IgD-negative memory B cell (primary cell): ENCODE results near the gene ARHGAP45. TPM values are rescaled to one million over a fixed set of nuclear protein-coding genes. Genes with fewer than 3 reads are reported as not detected.
A peak's percentile ranks its signal among the peaks of the same experiment; 100 is the strongest.

Experiments
- H3K27ac Mint-ChIP-seq, 3 donors: one replicate each; pipeline ENCODE4 v1.8.0; 2020 to 2022; ENCODE audit warnings: mild to moderate bottlenecking in 3 of 3, mixed read lengths in 3 of 3, moderate library complexity in 1 of 3
- H3K27me3 Mint-ChIP-seq: one replicate; pipeline ENCODE4 v1.8.0; 2021; ENCODE audit warnings: mixed read lengths
- H3K36me3 Mint-ChIP-seq: one replicate; pipeline ENCODE4 v1.8.0; 2020; ENCODE audit warnings: mild to moderate bottlenecking, mixed read lengths
- H3K4me1 Mint-ChIP-seq, 3 donors: one replicate each; pipeline ENCODE4 v1.8.0; 2020 to 2022; ENCODE audit warnings: mixed read lengths in 3 of 3, mild to moderate bottlenecking in 1 of 3
- H3K4me3 Mint-ChIP-seq, 4 donors: one replicate each; pipeline ENCODE4 v1.8.0; 2020 to 2022; ENCODE audit warnings: mild to moderate bottlenecking in 4 of 4, mixed read lengths in 4 of 4, moderate library complexity in 3 of 4
- H3K9me3 Mint-ChIP-seq, 3 donors: one replicate each; pipeline ENCODE4 v1.8.0; 2020 to 2021; ENCODE audit warnings: mixed read lengths in 3 of 3, mild to moderate bottlenecking in 1 of 3
- polyA plus RNA-seq: library from polyadenylated mRNA; unstranded; fragments of 300-500 nt; fragmentation: Illumina TruSeq; gene quantifications from one replicate; pipeline ENCODE4 v1.2.3, GENCODE V29; 2021

ARHGAP45 gene
- polyA plus RNA-seq, 1 donor from 2014 or later, result 391 TPM

DNA sequence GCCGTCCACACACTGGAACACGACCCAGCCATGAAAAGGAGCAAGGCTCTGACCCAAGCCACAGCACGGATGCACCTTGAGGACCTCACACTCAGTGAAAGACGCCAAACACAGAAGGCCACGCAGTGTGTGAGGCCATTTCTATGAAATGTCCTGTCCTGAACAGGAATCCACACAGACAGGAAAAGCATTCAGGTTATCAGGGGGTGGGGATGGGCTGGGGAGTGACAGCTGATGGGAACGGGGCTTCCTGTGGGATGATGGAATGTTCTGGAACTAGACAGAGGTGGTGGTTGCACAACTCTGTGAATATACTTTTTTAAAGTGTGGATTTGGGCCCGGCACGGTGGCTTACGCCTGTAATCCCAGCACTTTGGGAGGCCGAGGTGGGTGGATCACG lies 67.5 kb downstream of the ARHGAP45 start:
- no peaks in the 10 kb centered on the region for H3K27me3 Mint-ChIP-seq
- H3K27ac Mint-ChIP-seq, result peak overlapping the region in 1 of 3 donors; percentile 25
- no peak overlapping the region for H3K4me3 Mint-ChIP-seq
- H3K36me3 Mint-ChIP-seq, result peaks cover 2% of the 10 kb centered on the region
- H3K4me1 Mint-ChIP-seq, result peaks cover 12 to 17% (median 15%) of the 10 kb centered on the region in 3 donors
- H3K9me3 Mint-ChIP-seq, result no peaks in the 10 kb centered on the region

DNA sequence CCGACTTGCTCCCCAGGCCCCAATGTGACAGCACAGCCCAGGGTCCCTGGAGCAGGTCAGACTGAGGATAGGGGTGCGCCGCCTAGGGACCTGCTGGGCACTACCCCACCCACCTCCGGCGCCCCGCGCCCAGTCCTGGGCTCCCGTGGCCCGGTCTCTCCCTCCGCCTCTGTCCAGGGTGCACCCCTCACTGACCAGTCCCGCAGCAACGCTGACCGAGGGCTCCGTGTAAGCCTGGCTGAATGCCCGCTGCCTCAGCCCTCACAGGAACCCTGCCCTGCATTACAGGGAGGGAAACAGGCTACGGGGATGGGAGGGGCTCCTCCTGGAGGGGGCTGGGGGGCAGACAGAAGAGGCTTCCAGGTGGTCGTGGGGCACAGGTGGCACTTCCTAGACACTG lies 68.5 kb downstream of the ARHGAP45 start:
- Mint-ChIP-seq H3K4me3 (no peak overlapping the region), H3K9me3 (no peaks in the 10 kb centered on the region), H3K4me1 (peaks cover 10 to 12% (median 10%) of the 10 kb centered on the region in 3 donors), H3K27me3 (no peaks in the 10 kb centered on the region), H3K36me3 (peaks cover 5% of the 10 kb centered on the region), H3K27ac (peak overlapping the region in 2 of 3 donors; percentile 71 to 83)

DNA sequence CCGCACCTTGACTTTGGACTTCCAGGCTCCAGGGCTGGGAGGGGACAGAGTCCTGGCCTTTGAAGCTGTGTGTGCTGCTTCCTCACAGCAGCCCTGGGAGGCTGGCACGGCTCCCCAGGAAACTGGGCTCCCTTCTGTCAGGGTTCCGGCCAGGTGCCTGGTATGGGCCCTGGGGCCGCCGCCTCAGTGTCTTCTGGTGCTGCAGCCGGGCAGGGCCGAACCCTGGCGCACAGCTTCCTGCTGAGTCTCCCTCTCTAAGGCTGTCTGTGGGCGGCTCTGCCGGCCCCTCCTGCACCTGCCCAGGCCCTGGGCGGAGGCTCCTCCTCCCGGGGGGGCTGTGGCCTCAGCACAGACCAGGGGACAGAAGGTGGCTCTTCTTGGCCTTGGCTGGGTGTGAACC lies 69.2 kb downstream of the ARHGAP45 start:
- Mint-ChIP-seq H3K27me3 (no peaks in the 10 kb centered on the region), H3K9me3 (no peaks in the 10 kb centered on the region), H3K4me3 (peak overlapping the region in 1 of 4 donors; percentile 38), H3K27ac (no peak overlapping the region), H3K36me3 (peaks cover 5% of the 10 kb centered on the region), H3K4me1 (peaks cover 4 to 7% (median 5%) of the 10 kb centered on the region in 3 donors)

Other genes starting within 250 kb of the ARHGAP45 start
- gene PLPPR3, start 245.2 kb upstream of the ARHGAP45 start, polyA plus RNA-seq, result not detected
- gene AZU1, start 239.3 kb upstream of the ARHGAP45 start, polyA plus RNA-seq, result not detected
- not detected for gene PRTN3, start 226.2 kb upstream of the ARHGAP45 start, polyA plus RNA-seq
- not detected for gene ELANE, start 214.9 kb upstream of the ARHGAP45 start, polyA plus RNA-seq
- gene CFD, start 207.5 kb upstream of the ARHGAP45 start, polyA plus RNA-seq, result 6.3 TPM
- 138 TPM for gene MED16, start 174.0 kb upstream of the ARHGAP45 start, polyA plus RNA-seq
- gene RNU6-9, start 173.7 kb upstream of the ARHGAP45 start, polyA plus RNA-seq, result not detected
- 322 TPM for gene R3HDM4, start 153.9 kb upstream of the ARHGAP45 start, polyA plus RNA-seq
- 3.9 TPM for gene KISS1R, start 149.8 kb upstream of the ARHGAP45 start, polyA plus RNA-seq
- 4.2 TPM for gene ARID3A, start 141.1 kb upstream of the ARHGAP45 start, polyA plus RNA-seq
- 53.4 TPM for gene WDR18, start 82.8 kb upstream of the ARHGAP45 start, polyA plus RNA-seq
- not detected for gene GRIN3B, start 66.7 kb upstream of the ARHGAP45 start, polyA plus RNA-seq
- gene TMEM259, start 46.0 kb upstream of the ARHGAP45 start, polyA plus RNA-seq, result 82.6 TPM
- gene RNU6-2, start 45.6 kb upstream of the ARHGAP45 start, polyA plus RNA-seq, result not detected
- 596 TPM for gene CNN2, start 40.6 kb upstream of the ARHGAP45 start, polyA plus RNA-seq
- gene ABCA7, start 27.1 kb upstream of the ARHGAP45 start, polyA plus RNA-seq, result 21.4 TPM
- gene POLR2E, start 28.2 kb downstream of the ARHGAP45 start, polyA plus RNA-seq, result 237 TPM
- gene GPX4, start 36.8 kb downstream of the ARHGAP45 start, polyA plus RNA-seq, result 460 TPM
- 2.1 TPM for gene SBNO2, start 107.1 kb downstream of the ARHGAP45 start, polyA plus RNA-seq
- gene STK11, start 138.6 kb downstream of the ARHGAP45 start, polyA plus RNA-seq, result 14.9 TPM
- gene CBARP, start 170.8 kb downstream of the ARHGAP45 start, polyA plus RNA-seq, result not detected
- 339 TPM for gene ATP5F1D, start 174.6 kb downstream of the ARHGAP45 start, polyA plus RNA-seq
- gene MIDN, start 181.4 kb downstream of the ARHGAP45 start, polyA plus RNA-seq, result 4.8 TPM
- gene CIRBP, start 202.2 kb downstream of the ARHGAP45 start, polyA plus RNA-seq, result 377 TPM
- gene FAM174C, start 208.4 kb downstream of the ARHGAP45 start, polyA plus RNA-seq, result 115 TPM
- not detected for gene EFNA2, start 218.7 kb downstream of the ARHGAP45 start, polyA plus RNA-seq